GM12878 (cell line): ENCODE results near the gene KLF9. TPM values are rescaled to one million over a fixed set of nuclear protein-coding genes. Genes with fewer than 3 reads are reported as not detected.

Experiments used
- ATAC-seq: fragments of 200-7000 bp; cut with Tn5 transposase; 3 replicates; pipeline ENCODE4 v1.9.1; 2020; ENCODE audit warnings: mild to moderate bottlenecking, moderate library complexity
- BruUV-seq: library from RNA; stranded (reverse); fragments of 400-500 nt; replicated peaks from 2 replicates; lab custom pipeline; 2021; lab: Mats Ljungman, UMichigan
- CTCF ChIA-PET: fragments of 300-600 bp; sonication (Branson Sonifier 250); formaldehyde crosslinking; extraction: SDS; loops from one replicate; lab custom pipeline; 2021; ENCODE audit warnings: inconsistent platforms; lab: Yijun Ruan, JAX
- POLR2A ChIA-PET: fragments of 350-600 bp; formaldehyde crosslinking; extraction: SDS; loops from one replicate; lab custom pipeline; 2021; ENCODE audit warnings: inconsistent platforms; lab: Charles Lee
- RAD21 ChIA-PET: fragments of 300-600 bp; sonication (Branson Sonifier 250); formaldehyde crosslinking; loops from one replicate; lab custom pipeline; 2023; ENCODE audit warnings: antibody characterized with exemption; ENCODE audit not compliant: unreplicated experiment; lab: Charles Lee
- SMC1A ChIA-PET: fragments of 300-600 bp; sonication (Branson Sonifier 250); formaldehyde crosslinking; loops from one replicate; lab custom pipeline; 2023; ENCODE audit not compliant: unreplicated experiment, uncharacterized antibody; lab: Charles Lee
- DNase-seq: peaks from one replicate; pipeline ENCODE4 v3.0.0-alpha.2; 2011; ENCODE audit warnings: low read depth, low spot score
- FAIRE-seq: peaks from 3 replicates; lab custom pipeline; 2011; peaks lifted over from hg19 to GRCh38; lab: Jason Lieb, UNC
- H2AFZ ChIP-seq: 2 replicates; pipeline ENCODE4 v1.6.0; 2011; ENCODE audit warnings: low read depth, low read length, control low read depth; ENCODE audit not compliant: control insufficient read depth
- H3K27ac ChIP-seq: 2 replicates; pipeline ENCODE4 v1.5.1; 2011; ENCODE audit warnings: control low read depth; ENCODE audit not compliant: control insufficient read depth, insufficient read depth
- H3K27me3 ChIP-seq, 2 experiments: replicated peaks in 1 of 2; 2 replicates each; pipeline versions ENCODE4 v1.6.0 to v1.6.1; 2011; ENCODE audit warnings: low read length in 1 of 2; ENCODE audit not compliant: control insufficient read depth in 2 of 2, insufficient read depth in 2 of 2
- H3K36me3 ChIP-seq, 2 experiments: 2 replicates each; pipeline ENCODE4 v1.5.1; 2011; ENCODE audit warnings: low read length in 1 of 2; ENCODE audit not compliant: control insufficient read depth in 2 of 2, insufficient read depth in 2 of 2
- H3K4me1 ChIP-seq: 2 replicates; pipeline ENCODE4 v1.6.1; 2011; ENCODE audit warnings: mild to moderate bottlenecking, low read length, moderate library complexity, mixed read lengths; ENCODE audit not compliant: control insufficient read depth, insufficient read depth
- H3K4me2 ChIP-seq: 2 replicates; pipeline ENCODE4 v1.6.0; 2011; ENCODE audit warnings: control low read depth; ENCODE audit not compliant: control insufficient read depth, insufficient read depth
- H3K4me3 ChIP-seq: fragments of 200-600 bp; sonication (generic); 2 replicates; pipeline ENCODE4 v1.5.1; 2016
- H3K79me2 ChIP-seq: 2 replicates; pipeline ENCODE4 v1.6.0; 2011; ENCODE audit warnings: low read length; ENCODE audit not compliant: control insufficient read depth, insufficient read depth
- H3K9ac ChIP-seq: 2 replicates; pipeline ENCODE4 v1.8.0; 2011; ENCODE audit warnings: low read length, control low read depth, mixed read lengths; ENCODE audit not compliant: control insufficient read depth, insufficient read depth
- H3K9me3 ChIP-seq: replicated peaks from 3 replicates; pipeline ENCODE4 v1.5.1; 2011; ENCODE audit warnings: mild to moderate bottlenecking, low read length; ENCODE audit not compliant: control insufficient read depth, insufficient read depth
- H4K20me1 ChIP-seq: 2 replicates; pipeline ENCODE4 v1.6.0; 2011; ENCODE audit not compliant: control insufficient read depth, insufficient read depth
- BMI1 ChIP-seq: fragments of 450-650 bp; IDR thresholded peaks from 2 replicates; pipeline ENCODE4 v1.6.1; 2016; ENCODE audit warnings: mild to moderate bottlenecking, moderate library complexity, borderline replicate concordance
- E4F1 ChIP-seq: fragments of 450-650 bp; IDR thresholded peaks from 2 replicates; pipeline ENCODE4 v1.6.1; 2018; ENCODE audit warnings: borderline replicate concordance, mild to moderate bottlenecking; ENCODE audit not compliant: partially characterized antibody
- EGR1 ChIP-seq, 2 experiments: IDR thresholded peaks; 1 replicate in 1 of 2; 2 replicates in 1 of 2; pipeline ENCODE4 v1.6.1; 2011 to 2012; ENCODE audit warnings: low read depth in 2 of 2, low read length in 2 of 2, borderline replicate concordance in 1 of 2, mild to moderate bottlenecking in 1 of 2, moderate library complexity in 1 of 2
- FOXM1 ChIP-seq: IDR thresholded peaks from 2 replicates; pipeline ENCODE4 v1.6.1; 2012; ENCODE audit warnings: low read depth, mild to moderate bottlenecking, inconsistent platforms, low read length, moderate library complexity
- HCFC1 ChIP-seq: fragments of 150-350 bp; IDR thresholded peaks from 2 replicates; pipeline ENCODE4 v1.6.1; 2014; ENCODE audit warnings: low read length
- HDAC6 ChIP-seq: fragments of 200-600 bp; sonication (generic); IDR thresholded peaks from one replicate; pipeline ENCODE4 v1.8.0; 2017; ENCODE audit warnings: antibody characterized with exemption; ENCODE audit not compliant: unreplicated experiment
- IRF5 ChIP-seq: fragments of 450-650 bp; IDR thresholded peaks from 2 replicates; pipeline ENCODE4 v1.6.1; 2017; ENCODE audit warnings: borderline replicate concordance
- MYC ChIP-seq: IDR thresholded peaks from 2 replicates; pipeline ENCODE4 v1.6.1; 2011; ENCODE audit warnings: mild to moderate bottlenecking, low read length, moderate library complexity, inconsistent platforms; ENCODE audit not compliant: insufficient read depth, insufficient replicate concordance, insufficient read length, severe bottlenecking
- NR2F1 ChIP-seq: fragments of 450-650 bp; conservative IDR thresholded peaks from 2 replicates; pipeline ENCODE4 v1.6.1; 2017; ENCODE audit warnings: mild to moderate bottlenecking
- RAD51 ChIP-seq: fragments of 450-650 bp; IDR thresholded peaks from 2 replicates; pipeline ENCODE4 v1.6.1; 2016; ENCODE audit warnings: moderate library complexity, mild to moderate bottlenecking, inconsistent platforms
- RFX5 ChIP-seq: IDR thresholded peaks from 2 replicates; pipeline ENCODE4 v1.6.1; 2011; ENCODE audit warnings: low read depth, low read length, improper control_type of control experiment
- RUNX3 ChIP-seq: IDR thresholded peaks from 2 replicates; pipeline ENCODE4 v1.6.1; 2012; ENCODE audit warnings: low read length, inconsistent platforms
- SUPT20H ChIP-seq: IDR thresholded peaks from 2 replicates; pipeline ENCODE4 v1.6.1; 2011; ENCODE audit warnings: low read depth, mild to moderate bottlenecking, low read length, moderate library complexity, borderline replicate concordance; ENCODE audit not compliant: control insufficient read depth
- TCF3 ChIP-seq: IDR thresholded peaks from 2 replicates; pipeline ENCODE4 v1.6.1; 2012; ENCODE audit warnings: low read depth, mild to moderate bottlenecking, low read length, borderline replicate concordance; ENCODE audit not compliant: insufficient read depth
- ZBTB33 ChIP-seq: fragments of 450-650 bp; IDR thresholded peaks from 2 replicates; pipeline ENCODE4 v1.6.1; 2017; ENCODE audit warnings: mild to moderate bottlenecking
- WGBS: methylation state at CpG from one replicate; pipeline ENCODE4 v1.1.6; 2016; ENCODE audit warnings: low lambda C conversion rate; ENCODE audit not compliant: insufficient replicate concordance, insufficient coverage; ENCODE audit errors: missing lambda C conversion rate; 5-methylcytosine and 5-hydroxymethylcytosine counted together
- in situ Hi-C: fragments of 300-500 bp; cut with MboI; formaldehyde crosslinking; loops from 9 replicates; pipeline ENCODE4 v1.14.3; 2018; ENCODE audit warnings: mixed read lengths
- intact Hi-C: fragments of 100-400 bp; cut with micrococcal nuclease; formaldehyde crosslinking; loops from one replicate; pipeline ENCODE4 v1.14.2; 2022; ENCODE audit not compliant: unreplicated experiment
- polyA plus RNA-seq, 11 experiments: library from polyadenylated mRNA; depleted of rRNA in 4 of 11; unstranded in 6 of 11; stranded (reverse) in 5 of 11; fragments of >200 nt; fragmentation: Nextera tagmentation in 4 of 11; fragmentation: Illumina TruSeq in 1 of 11; extraction: Ambion mirVana in 4 of 11; extraction: Trizol in 1 of 11; gene quantifications; 1 replicate in 1 of 11; 2 replicates in 10 of 11; pipeline versions ENCODE4 v1.2.1 to v1.2.3, GENCODE V29; 2011 to 2016; ENCODE audit warnings: inconsistent platforms in 2 of 11, missing spikeins in 2 of 11, low read depth in 1 of 11
- total RNA-seq, 4 experiments: library from RNA; depleted of rRNA in 3 of 4; stranded (reverse); fragments of >200 nt in 3 of 4; fragmentation: Illumina TruSeq in 1 of 4; extraction: Trizol in 1 of 4; gene quantifications; 2 replicates each; pipeline versions ENCODE4 v1.2.1 to v1.2.3, GENCODE V29; 2013 to 2021
- TF ChIP-seq, protein P1 (sequence below): fragments of 450-650 bp; IDR thresholded peaks from 2 replicates; pipeline ENCODE4 v1.6.1; 2014; ENCODE audit warnings: mild to moderate bottlenecking

Gene KLF9
- total and polyA plus RNA-seq, 10 of the 15 experiments (the other 5 are each of a cell fraction or from before 2014, with no cell fraction given), result 0.09 to 0.96 (median 0.83) TPM

GRCh38 chr9:70382709-70383605 lies 31.5 kb downstream of the KLF9 start:
- no peak for FAIRE-seq
- ATAC-seq, result no peak
- H3K4me3 ChIP-seq, result no peak overlapping the region
- 22% methylated on average over 9 of the region's 9 CpGs for WGBS
- no peaks in the 10 kb centered on the region for H3K9me3 ChIP-seq
- ChIA-PET RAD21 (no interaction called here), SMC1A (interaction anchor here (0.8 to 1.2 kb wide), 4 partner anchors 27 to 220 kb away, joined by 3 to 4 read pairs (median 3); no protein-coding TSS in a partner anchor), CTCF (no interaction called here), POLR2A (no interaction called here)
- no peak overlapping the region for H3K27ac ChIP-seq
- in situ Hi-C loops, result no loop called here
- no peaks in the 10 kb centered on the region for H3K36me3 ChIP-seq
- no peak overlapping the region for H2AFZ ChIP-seq
- BruUV-seq, result no TSS peak
- H3K79me2 ChIP-seq, result no peaks in the 10 kb centered on the region
- intact Hi-C loops, result no loop called here
- DNase-seq, result no peak
- H3K9ac ChIP-seq, result no peak overlapping the region
- no peaks in the 10 kb centered on the region for H4K20me1 ChIP-seq
- H3K4me1 ChIP-seq, result no peaks in the 10 kb centered on the region
- H3K4me2 ChIP-seq, result no peak overlapping the region
- no peaks in the 10 kb centered on the region for H3K27me3 ChIP-seq
- TF ChIP-seq RFX5 (no peak), IRF5 (no peak), EGR1 (IDR thresholded peaks at IDR 0.05; ENCODE audit: borderline replicate concordance in 1 of 2, low read depth in 2 of 2, low read length in 2 of 2) (no peak), SUPT20H (no peak), HDAC6 (no peak), ZBTB33 (no peak), TCF3 (no peak), BMI1 (no peak), HCFC1 (no peak), MYC (no peak), RAD51 (no peak), E4F1 (no peak), NR2F1 (no peak), FOXM1 (no peak), RUNX3 (no peak)
- TF ChIP-seq, protein P1, sequence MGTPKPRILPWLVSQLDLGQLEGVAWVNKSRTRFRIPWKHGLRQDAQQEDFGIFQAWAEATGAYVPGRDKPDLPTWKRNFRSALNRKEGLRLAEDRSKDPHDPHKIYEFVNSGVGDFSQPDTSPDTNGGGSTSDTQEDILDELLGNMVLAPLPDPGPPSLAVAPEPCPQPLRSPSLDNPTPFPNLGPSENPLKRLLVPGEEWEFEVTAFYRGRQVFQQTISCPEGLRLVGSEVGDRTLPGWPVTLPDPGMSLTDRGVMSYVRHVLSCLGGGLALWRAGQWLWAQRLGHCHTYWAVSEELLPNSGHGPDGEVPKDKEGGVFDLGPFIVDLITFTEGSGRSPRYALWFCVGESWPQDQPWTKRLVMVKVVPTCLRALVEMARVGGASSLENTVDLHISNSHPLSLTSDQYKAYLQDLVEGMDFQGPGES, result no peak
